Lower leg skin (tissue), 3 donors: ENCODE data around the gene PSMD1.

Experiments
- POLR2A ChIP-seq, 2 donors: fragments of 450-650 bp; IDR thresholded peaks; one replicate each; pipeline ENCODE4 v1.6.1; 2016 to 2017; ENCODE audit warnings: antibody characterized with exemption in 2 of 2, mild to moderate bottlenecking in 1 of 2, moderate library complexity in 1 of 2
- TF ChIP-seq, protein P1 (sequence below), 3 donors: fragments of 450-650 bp; IDR thresholded peaks; one replicate each; pipeline ENCODE4 v1.5.1; 2016; ENCODE audit warnings: antibody characterized with exemption in 3 of 3, mild to moderate bottlenecking in 3 of 3, moderate library complexity in 2 of 3

GRCh38 chr2:231028889-231029288 lies 27.8 kb upstream of the PSMD1 start:
- TF ChIP-seq, protein P1, sequence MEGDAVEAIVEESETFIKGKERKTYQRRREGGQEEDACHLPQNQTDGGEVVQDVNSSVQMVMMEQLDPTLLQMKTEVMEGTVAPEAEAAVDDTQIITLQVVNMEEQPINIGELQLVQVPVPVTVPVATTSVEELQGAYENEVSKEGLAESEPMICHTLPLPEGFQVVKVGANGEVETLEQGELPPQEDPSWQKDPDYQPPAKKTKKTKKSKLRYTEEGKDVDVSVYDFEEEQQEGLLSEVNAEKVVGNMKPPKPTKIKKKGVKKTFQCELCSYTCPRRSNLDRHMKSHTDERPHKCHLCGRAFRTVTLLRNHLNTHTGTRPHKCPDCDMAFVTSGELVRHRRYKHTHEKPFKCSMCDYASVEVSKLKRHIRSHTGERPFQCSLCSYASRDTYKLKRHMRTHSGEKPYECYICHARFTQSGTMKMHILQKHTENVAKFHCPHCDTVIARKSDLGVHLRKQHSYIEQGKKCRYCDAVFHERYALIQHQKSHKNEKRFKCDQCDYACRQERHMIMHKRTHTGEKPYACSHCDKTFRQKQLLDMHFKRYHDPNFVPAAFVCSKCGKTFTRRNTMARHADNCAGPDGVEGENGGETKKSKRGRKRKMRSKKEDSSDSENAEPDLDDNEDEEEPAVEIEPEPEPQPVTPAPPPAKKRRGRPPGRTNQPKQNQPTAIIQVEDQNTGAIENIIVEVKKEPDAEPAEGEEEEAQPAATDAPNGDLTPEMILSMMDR (IDR thresholded peaks at IDR 0.05): no peak
- no peak for TF ChIP-seq POLR2A (IDR thresholded peaks at IDR 0.05)
